Progenitor cell of endocrine pancreas (in vitro differentiated cells): ENCODE results near the gene IGFBP4. TPM values are rescaled to one million over a fixed set of nuclear protein-coding genes. Genes with fewer than 3 reads are reported as not detected.
A peak's percentile ranks its signal among the peaks of the same experiment; 100 is the strongest.

Source experiments
- DNase-seq: peaks from one replicate; pipeline ENCODE4 v3.0.0; 2021; ENCODE audit warnings: low spot score; ENCODE audit not compliant: unreplicated experiment
- H3K27ac Mint-ChIP-seq: 2 replicates; pipeline ENCODE4 v1.8.0; 2021; ENCODE audit warnings: mild to moderate bottlenecking, moderate library complexity, mixed read lengths
- H3K27me3 Mint-ChIP-seq: 2 replicates; pipeline ENCODE4 v1.8.0; 2021; ENCODE audit warnings: mixed read lengths
- H3K36me3 Mint-ChIP-seq: 2 replicates; pipeline ENCODE4 v1.8.0; 2022; ENCODE audit warnings: mixed read lengths; ENCODE audit not compliant: insufficient read depth
- H3K4me1 Mint-ChIP-seq: 2 replicates; pipeline ENCODE4 v1.8.0; 2021; ENCODE audit warnings: low read depth, mixed read lengths
- H3K4me3 Mint-ChIP-seq: 2 replicates; pipeline ENCODE4 v1.8.0; 2021; ENCODE audit warnings: low read depth, mild to moderate bottlenecking, moderate library complexity, mixed read lengths
- H3K9me3 Mint-ChIP-seq: 2 replicates; pipeline ENCODE4 v1.8.0; 2021; ENCODE audit warnings: low read depth, mixed read lengths
- CTCF ChIP-seq: fragments of 200-600 bp; sonication (generic); IDR thresholded peaks from one replicate; pipeline ENCODE4 v1.5.0; 2021; ENCODE audit warnings: antibody characterized with exemption, mild to moderate bottlenecking; ENCODE audit not compliant: unreplicated experiment
- total RNA-seq: library from RNA; stranded (reverse); gene quantifications from 2 replicates; pipeline ENCODE4 v1.2.1, GENCODE V29; 2021

IGFBP4 gene
- total RNA-seq, 1 donor from 2014 or later, result 3.6 TPM

- no peak overlapping the region for H3K27ac Mint-ChIP-seq
- TF ChIP-seq CTCF, result no peak
- peaks cover 7% of the 10 kb centered on the region for H3K4me1 Mint-ChIP-seq
- H3K4me3 Mint-ChIP-seq, result no peak overlapping the region
- H3K27me3 Mint-ChIP-seq, result peaks cover 22% of the 10 kb centered on the region
- no peak for DNase-seq
- H3K9me3 Mint-ChIP-seq, result no peaks in the 10 kb centered on the region
- H3K36me3 Mint-ChIP-seq, result no peaks in the 10 kb centered on the region
Measured at GRCh38 chr17:40448639-40449261, 5.5 kb downstream of the IGFBP4 start.

GRCh38 chr17:40450175-40450574, 6.9 kb downstream of the IGFBP4 start:
- Mint-ChIP-seq H3K36me3 (no peaks in the 10 kb centered on the region), H3K27ac (no peak overlapping the region), H3K9me3 (no peaks in the 10 kb centered on the region), H3K4me1 (peaks cover 4% of the 10 kb centered on the region), H3K27me3 (peaks cover 8% of the 10 kb centered on the region), H3K4me3 (no peak overlapping the region)
- DNase-seq, result no peak
- TF ChIP-seq CTCF, result peak; percentile 57

- Mint-ChIP-seq H3K27ac (no peak overlapping the region), H3K36me3 (peaks cover 3% of the 10 kb centered on the region), H3K27me3 (peaks cover 6% of the 10 kb centered on the region), H3K4me3 (no peak overlapping the region), H3K4me1 (peaks cover 4% of the 10 kb centered on the region), H3K9me3 (no peaks in the 10 kb centered on the region)
- TF ChIP-seq CTCF, result no peak
- no peak for DNase-seq
Measured at GRCh38 chr17:40451420-40451819, 8.2 kb downstream of the IGFBP4 start.

GRCh38 chr17:40452216-40452787, 9.1 kb downstream of the IGFBP4 start:
- peaks cover 4% of the 10 kb centered on the region for H3K4me1 Mint-ChIP-seq
- H3K27me3 Mint-ChIP-seq, result peaks cover 6% of the 10 kb centered on the region
- no peak for DNase-seq
- H3K27ac Mint-ChIP-seq, result no peak overlapping the region
- H3K4me3 Mint-ChIP-seq, result no peak overlapping the region
- H3K36me3 Mint-ChIP-seq, result peaks cover 3% of the 10 kb centered on the region
- no peaks in the 10 kb centered on the region for H3K9me3 Mint-ChIP-seq
- no peak for TF ChIP-seq CTCF

GRCh38 chr17:40452921-40453378, 9.7 kb downstream of the IGFBP4 start:
- Mint-ChIP-seq H3K9me3 (no peaks in the 10 kb centered on the region), H3K4me1 (peaks cover 6% of the 10 kb centered on the region), H3K36me3 (peaks cover 3% of the 10 kb centered on the region), H3K4me3 (no peak overlapping the region), H3K27me3 (peaks cover 9% of the 10 kb centered on the region), H3K27ac (no peak overlapping the region)
- DNase-seq, result no peak
- no peak for TF ChIP-seq CTCF
